Transverse colon (tissue), 4 donors: ENCODE data around the gene FXYD7. TPM values are rescaled to one million over a fixed set of nuclear protein-coding genes. Genes with fewer than 3 reads are reported as not detected.
A peak's percentile ranks its signal among the peaks of the same experiment; 100 is the strongest.

ENCODE experiments used
- DNase-seq: peaks from one replicate; pipeline ENCODE4 v3.0.0-alpha.2; 2019
- H3K27ac ChIP-seq, 4 donors: fragments of 200-600 bp; sonication (generic); 2 replicates each; pipeline ENCODE4 v1.5.1; 2016 to 2018; ENCODE audit warnings: inconsistent platforms in 4 of 4
- H3K27me3 ChIP-seq: fragments of 200-600 bp; sonication (generic); 2 replicates; pipeline ENCODE4 v1.5.1; 2017; ENCODE audit warnings: inconsistent platforms
- H3K36me3 ChIP-seq, 4 donors: fragments of 200-600 bp; sonication (generic); 2 replicates each; pipeline ENCODE4 v1.5.1; 2017 to 2019; ENCODE audit warnings: inconsistent platforms in 4 of 4
- H3K4me1 ChIP-seq, 4 donors: fragments of 200-600 bp; sonication (generic); 2 replicates each; pipeline ENCODE4 v1.5.1; 2017 to 2020; ENCODE audit warnings: inconsistent platforms in 4 of 4
- H3K4me3 ChIP-seq, 4 donors: fragments of 200-600 bp; sonication (generic); 1 replicate in 1 of 4; 2 replicates in 3 of 4; pipeline versions ENCODE4 v1.5.1 to v1.6.1; 2017 to 2019; ENCODE audit warnings: inconsistent platforms in 4 of 4
- H3K9me3 ChIP-seq, 2 donors: fragments of 200-600 bp; sonication (generic); 2 replicates each; pipeline ENCODE4 v1.5.1; 2017 to 2019; ENCODE audit warnings: inconsistent platforms in 2 of 2
- EP300 ChIP-seq: sonication (generic); formaldehyde crosslinking; IDR thresholded peaks from one replicate; pipeline ENCODE4 v1.6.1; 2017; ENCODE audit warnings: antibody characterized with exemption, low read depth
- POLR2A ChIP-seq: fragments of 450-650 bp; IDR thresholded peaks from one replicate; pipeline ENCODE4 v1.6.1; 2016; ENCODE audit warnings: antibody characterized with exemption, mild to moderate bottlenecking, moderate library complexity
- POLR2AphosphoS5 ChIP-seq, 3 donors: sonication (generic); formaldehyde crosslinking; IDR thresholded peaks; one replicate each; pipeline ENCODE4 v1.6.1; 2016; ENCODE audit warnings: antibody characterized with exemption in 3 of 3
- WGBS, 2 donors: methylation state at CpG; one replicate each; pipeline ENCODE4 v1.1.5; 2018; ENCODE audit warnings: low coverage in 1 of 2; 5-methylcytosine and 5-hydroxymethylcytosine counted together
- in situ Hi-C, 4 donors: fragments of 200-750 bp; cut with MboI; loops; one replicate each; pipeline versions ENCODE4 v1.15.0 to v1.15.1; 2017; ENCODE audit warnings: low sequenced_read_pairs in 3 of 4, low pct_ligation_motif_present in 1 of 4, low pct_unique_long_range_greater_than_20kb in 1 of 4
- intact Hi-C: fragments of 100-400 bp; cut with DNase I; formaldehyde crosslinking; loops from one replicate; pipeline ENCODE4 v1.15.1; 2023; ENCODE audit warnings: low total_unique reads
- total RNA-seq, 4 donors: library from RNA; depleted of rRNA; stranded (reverse); fragments of >200 nt; gene quantifications; one replicate each; pipeline ENCODE4 v1.1.0, GENCODE V29; 2016
- TF ChIP-seq, protein P1 (sequence below), 5 experiments: fragments of 200-600 bp in 3 of 5; fragments of 450-650 bp in 2 of 5; sonication (generic) in 3 of 5; IDR thresholded peaks; 1 replicate in 2 of 5; 2 replicates in 3 of 5; pipeline ENCODE4 v1.5.1; 2016 to 2017; ENCODE audit warnings: antibody characterized with exemption in 5 of 5, inconsistent platforms in 3 of 5, mild to moderate bottlenecking in 2 of 5, moderate library complexity in 1 of 5

FXYD7 gene
- total RNA-seq, 4 donors from 2014 or later: not detected

DNA sequence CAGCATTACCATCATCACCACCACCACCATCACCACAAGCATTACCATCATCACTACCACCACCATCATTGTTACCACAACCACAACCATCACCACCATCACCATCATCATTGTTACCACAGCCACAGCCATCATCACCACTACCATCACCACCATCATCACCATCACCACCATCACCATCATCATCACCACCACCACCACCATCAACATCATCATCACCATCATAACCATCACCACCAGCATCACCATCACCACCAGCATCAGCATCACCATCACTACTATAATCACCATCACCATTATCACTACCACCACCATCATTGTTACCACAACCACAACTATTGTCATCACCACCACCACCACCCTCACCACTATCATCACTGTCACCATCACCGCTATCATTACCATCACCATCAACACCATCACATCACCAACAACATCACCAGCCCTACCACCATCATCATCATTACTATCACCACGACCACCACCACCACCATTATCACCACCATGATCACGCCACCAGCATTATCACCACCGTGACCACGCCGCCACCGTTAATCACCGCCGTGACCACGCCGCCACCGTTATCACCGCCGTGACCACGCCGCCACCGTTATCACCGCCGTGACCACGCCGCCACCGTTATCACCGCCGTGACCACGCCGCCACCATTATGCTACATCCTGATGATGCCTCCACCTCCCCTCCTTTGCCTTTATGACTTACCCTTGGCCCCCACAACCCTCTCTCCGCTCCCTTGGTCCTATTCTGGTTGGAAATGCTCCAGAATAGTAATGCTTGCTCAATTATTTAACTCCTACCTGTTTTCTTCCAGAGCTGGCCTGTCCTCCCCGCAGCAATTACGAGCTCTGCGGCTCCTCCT is 37.4 kb upstream of the FXYD7 start:
- no peak overlapping the region for H3K4me3 ChIP-seq
- TF ChIP-seq POLR2A (no peak), POLR2AphosphoS5 (IDR thresholded peaks at IDR 0.05) (no peak)

GRCh38 chr19:35106291-35106583 is 36.8 kb upstream of the FXYD7 start:
- no peaks in the 10 kb centered on the region for H3K9me3 ChIP-seq
- no peaks in the 10 kb centered on the region for H3K27me3 ChIP-seq
- no peak for TF ChIP-seq POLR2A
- TF ChIP-seq, protein P1, sequence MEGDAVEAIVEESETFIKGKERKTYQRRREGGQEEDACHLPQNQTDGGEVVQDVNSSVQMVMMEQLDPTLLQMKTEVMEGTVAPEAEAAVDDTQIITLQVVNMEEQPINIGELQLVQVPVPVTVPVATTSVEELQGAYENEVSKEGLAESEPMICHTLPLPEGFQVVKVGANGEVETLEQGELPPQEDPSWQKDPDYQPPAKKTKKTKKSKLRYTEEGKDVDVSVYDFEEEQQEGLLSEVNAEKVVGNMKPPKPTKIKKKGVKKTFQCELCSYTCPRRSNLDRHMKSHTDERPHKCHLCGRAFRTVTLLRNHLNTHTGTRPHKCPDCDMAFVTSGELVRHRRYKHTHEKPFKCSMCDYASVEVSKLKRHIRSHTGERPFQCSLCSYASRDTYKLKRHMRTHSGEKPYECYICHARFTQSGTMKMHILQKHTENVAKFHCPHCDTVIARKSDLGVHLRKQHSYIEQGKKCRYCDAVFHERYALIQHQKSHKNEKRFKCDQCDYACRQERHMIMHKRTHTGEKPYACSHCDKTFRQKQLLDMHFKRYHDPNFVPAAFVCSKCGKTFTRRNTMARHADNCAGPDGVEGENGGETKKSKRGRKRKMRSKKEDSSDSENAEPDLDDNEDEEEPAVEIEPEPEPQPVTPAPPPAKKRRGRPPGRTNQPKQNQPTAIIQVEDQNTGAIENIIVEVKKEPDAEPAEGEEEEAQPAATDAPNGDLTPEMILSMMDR (IDR thresholded peaks at IDR 0.05): no peak
- no peak for TF ChIP-seq POLR2AphosphoS5 (IDR thresholded peaks at IDR 0.05)
- TF ChIP-seq EP300: no peak
- H3K36me3 ChIP-seq: no peaks in the 10 kb centered on the region
- WGBS, 2 donors: 96% methylated on average over 9 of the region's 9 CpGs; no CpG with 5 or more reads in 1 of the 2 donors
- H3K27ac ChIP-seq: peak overlapping the region in 2 of 4 donors; percentile 2 to 17
- DNase-seq: no peak
- in situ Hi-C loops: no loop called here
- H3K4me3 ChIP-seq: no peak overlapping the region
- H3K4me1 ChIP-seq: peaks cover 0 to 18% (median 5%) of the 10 kb centered on the region in 4 donors
- intact Hi-C loops: no loop called here

More for the DNA sequence above, 37.4 kb upstream of the FXYD7 start:
- in situ Hi-C loops: no loop called here
- peak overlapping the region in 2 of 4 donors; percentile 2 to 17 for H3K27ac ChIP-seq
- DNase-seq: no peak
- WGBS, 2 donors: 86 to 92% methylated on average over 26 to 30 of the region's 30 CpGs
- intact Hi-C loops: no loop called here
- H3K27me3 ChIP-seq: no peaks in the 10 kb centered on the region
- no peaks in the 10 kb centered on the region for H3K36me3 ChIP-seq
- peaks cover 0 to 18% (median 5%) of the 10 kb centered on the region in 4 donors for H3K4me1 ChIP-seq
- no peaks in the 10 kb centered on the region for H3K9me3 ChIP-seq

- Histone ChIP-seq H3K27ac (peak overlapping the region in 2 of 4 donors; percentile 2 to 30), H3K4me1 (peaks cover 0 to 18% (median 5%) of the 10 kb centered on the region in 4 donors), H3K36me3 (no peaks in the 10 kb centered on the region), H3K27me3 (no peaks in the 10 kb centered on the region), H3K9me3 (no peaks in the 10 kb centered on the region), H3K4me3 (no peak overlapping the region)
- in situ Hi-C loops: no loop called here
- TF ChIP-seq POLR2AphosphoS5 (IDR thresholded peaks at IDR 0.05) (no peak), POLR2A (no peak), EP300 (no peak)
- TF ChIP-seq, protein P1 (IDR thresholded peaks at IDR 0.05): no peak
- no peak for DNase-seq
- intact Hi-C loops: no loop called here
- 77 to 100% methylated on average over 1 of the region's 2 CpGs for WGBS, 2 donors
Observed at GRCh38 chr19:35106898-35107541, 36.0 kb upstream of the FXYD7 start.

DNA sequence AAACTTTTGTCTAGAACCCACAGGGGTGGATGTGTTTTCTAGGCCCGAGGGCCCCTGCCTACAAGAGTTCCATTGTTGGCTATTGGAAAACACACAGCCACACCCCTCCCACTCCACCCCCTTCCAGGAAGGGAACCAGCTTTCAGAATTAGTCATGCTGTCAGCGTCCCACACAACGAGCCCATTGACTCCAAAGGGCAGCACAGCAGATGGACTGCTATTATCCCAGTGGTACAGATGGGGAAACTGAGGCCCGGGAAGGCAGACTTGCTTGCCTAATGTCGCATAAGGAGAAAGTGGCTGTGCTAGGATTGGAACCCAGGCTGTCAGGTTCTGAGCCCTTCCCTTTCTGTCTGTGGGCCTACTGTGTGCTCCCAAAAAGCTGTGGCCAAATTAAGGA is 35.5 kb upstream of the FXYD7 start:
- in situ Hi-C loops (no loop called here), intact Hi-C loops (no loop called here)
- WGBS, 2 donors: 24% methylated on average over 5 of the region's 5 CpGs; no CpG with 5 or more reads in 1 of the 2 donors
- no peak overlapping the region for H3K4me3 ChIP-seq
- DNase-seq: peak; percentile 78
- no peaks in the 10 kb centered on the region for H3K9me3 ChIP-seq
- no peaks in the 10 kb centered on the region for H3K36me3 ChIP-seq
- peak overlapping the region in 1 of 4 donors; percentile 54 for H3K27ac ChIP-seq
- TF ChIP-seq POLR2AphosphoS5 (IDR thresholded peaks at IDR 0.05) (no peak), POLR2A (no peak)
- H3K4me1 ChIP-seq: peaks cover 0 to 18% (median 5%) of the 10 kb centered on the region in 4 donors
- no peaks in the 10 kb centered on the region for H3K27me3 ChIP-seq

DNA sequence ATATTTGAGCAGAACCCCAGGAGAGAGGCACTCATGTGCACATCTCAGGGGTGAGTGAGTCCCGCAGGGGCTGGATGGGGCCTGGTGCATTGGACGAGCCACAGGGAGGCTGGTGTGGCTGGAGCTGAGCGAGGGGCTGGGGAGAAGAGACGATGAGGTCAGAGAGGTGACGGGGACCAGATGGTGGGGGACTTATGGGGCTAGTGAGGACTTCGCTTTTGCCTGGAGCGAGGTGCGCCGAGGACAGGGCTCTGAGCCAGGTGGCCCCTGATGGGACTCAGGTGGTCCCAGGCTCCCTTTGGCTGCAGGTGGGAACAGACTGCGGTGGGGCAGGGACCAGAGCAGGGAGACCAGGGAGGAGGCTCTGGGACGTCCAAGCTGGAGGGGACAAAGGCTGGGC is 34.3 kb upstream of the FXYD7 start:
- DNase-seq: no peak
- no peak for TF ChIP-seq EP300
- no peak for TF ChIP-seq POLR2A
- TF ChIP-seq, protein P1 (IDR thresholded peaks at IDR 0.05): no peak
- TF ChIP-seq POLR2AphosphoS5 (IDR thresholded peaks at IDR 0.05): no peak
- H3K4me3 ChIP-seq: no peak overlapping the region
- H3K4me1 ChIP-seq: peaks cover 0 to 20% (median 5%) of the 10 kb centered on the region in 4 donors
- H3K27me3 ChIP-seq: no peaks in the 10 kb centered on the region
- in situ Hi-C loops: no loop called here
- peak overlapping the region in 2 of 4 donors; percentile 3 to 58 for H3K27ac ChIP-seq
- H3K9me3 ChIP-seq: no peaks in the 10 kb centered on the region
- H3K36me3 ChIP-seq: no peaks in the 10 kb centered on the region
- 58 to 78% methylated on average over 2 to 11 of the region's 11 CpGs for WGBS, 2 donors
- intact Hi-C loops: no loop called here
